Measurements from ENCODE around the gene SLC12A7. TPM values are rescaled to one million over a fixed set of nuclear protein-coding genes. Genes with fewer than 3 reads are reported as not detected.

SLC12A7 gene
- total RNA-seq, 1 donor from 2014 or later = 30.5 TPM

- FAIRE-seq = no peak
- peaks cover 2% of the 10 kb centered on the region for H3K27me3 Mint-ChIP-seq (ENCODE audit: low read depth, unreplicated experiment)
- no peaks in the 10 kb centered on the region for H3K4me1 ChIP-seq (ENCODE audit: insufficient read depth, low read length)
These were observed 60.5 kb downstream of the SLC12A7 start for GRCh38 chr5:1051366-1051720.

GRCh38 chr5:1050423-1051365, 61.2 kb downstream of the SLC12A7 start:
- no peaks in the 10 kb centered on the region for H3K27me3 ChIP-seq (ENCODE audit: insufficient read depth, low read length)
- H3K4me2 ChIP-seq (ENCODE audit: low read length) = no peak overlapping the region
- H4K20me1 ChIP-seq (ENCODE audit: insufficient read depth, low read length) = no peaks in the 10 kb centered on the region
- H3K36me3 ChIP-seq (ENCODE audit: insufficient read depth, low read length) = no peaks in the 10 kb centered on the region
- H3K36me3 Mint-ChIP-seq (ENCODE audit: low read depth, unreplicated experiment) = peaks cover 7% of the 10 kb centered on the region
- no peak overlapping the region for H3K4me3 ChIP-seq (ENCODE audit: insufficient read depth, low read depth, low read length)
- no peak overlapping the region for H3K27ac Mint-ChIP-seq (ENCODE audit: unreplicated experiment)
- no peaks in the 10 kb centered on the region for H3K79me2 ChIP-seq (ENCODE audit: insufficient read depth, low read length)
- H3K9ac ChIP-seq (ENCODE audit: low read length) = no peak overlapping the region
- H3K4me1 Mint-ChIP-seq (ENCODE audit: low read depth, unreplicated experiment) = no peaks in the 10 kb centered on the region
- no peak overlapping the region for H3K27ac ChIP-seq (ENCODE audit: low read depth, low read length)
- no peak for DNase-seq (ENCODE audit: low read depth)
- H2AFZ ChIP-seq (ENCODE audit: low read depth, low read length) = no peak overlapping the region
- peaks cover 12% of the 10 kb centered on the region for H3K9me3 ChIP-seq (ENCODE audit: insufficient read depth, low read depth, low read length)
- H3K4me1 ChIP-seq (ENCODE audit: insufficient read depth, low read length) = no peaks in the 10 kb centered on the region
- peaks cover 2% of the 10 kb centered on the region for H3K27me3 Mint-ChIP-seq (ENCODE audit: low read depth, unreplicated experiment)
- H3K4me3 Mint-ChIP-seq (ENCODE audit: unreplicated experiment) = no peak overlapping the region
- no peak for TF ChIP-seq CTCF (IDR thresholded peaks at IDR 0.05; ENCODE audit: insufficient read depth, low read depth, low read length)
- no peak for TF ChIP-seq EZH2 (IDR thresholded peaks at IDR 0.05; ENCODE audit: insufficient read depth, low read length)
- H3K9me3 Mint-ChIP-seq (ENCODE audit: unreplicated experiment) = peaks cover 3% of the 10 kb centered on the region
- no peak for FAIRE-seq

More at GRCh38 chr5:1051366-1051720, 60.5 kb downstream of the SLC12A7 start:
- H3K27ac ChIP-seq (ENCODE audit: low read depth, low read length) = no peak overlapping the region
- Mint-ChIP-seq H3K9me3 (ENCODE audit: unreplicated experiment) (peaks cover 2% of the 10 kb centered on the region), H3K4me1 (ENCODE audit: low read depth, unreplicated experiment) (no peaks in the 10 kb centered on the region), H3K36me3 (ENCODE audit: low read depth, unreplicated experiment) (peaks cover 9% of the 10 kb centered on the region), H3K4me3 (ENCODE audit: unreplicated experiment) (no peak overlapping the region), H3K27ac (ENCODE audit: unreplicated experiment) (no peak overlapping the region)
- no peaks in the 10 kb centered on the region for H3K27me3 ChIP-seq (ENCODE audit: insufficient read depth, low read length)
- H3K9ac ChIP-seq (ENCODE audit: low read length) = no peak overlapping the region
- no peaks in the 10 kb centered on the region for H3K79me2 ChIP-seq (ENCODE audit: insufficient read depth, low read length)
- no peaks in the 10 kb centered on the region for H4K20me1 ChIP-seq (ENCODE audit: insufficient read depth, low read length)
- TF ChIP-seq EZH2 (IDR thresholded peaks at IDR 0.05; ENCODE audit: insufficient read depth, low read length) (no peak), CTCF (IDR thresholded peaks at IDR 0.05; ENCODE audit: insufficient read depth, low read depth, low read length) (no peak)
- DNase-seq (ENCODE audit: low read depth) = no peak
- H3K4me2 ChIP-seq (ENCODE audit: low read length) = no peak overlapping the region
- H3K9me3 ChIP-seq (ENCODE audit: insufficient read depth, low read depth, low read length) = peaks cover 11% of the 10 kb centered on the region
- H3K4me3 ChIP-seq (ENCODE audit: insufficient read depth, low read depth, low read length) = no peak overlapping the region
- H2AFZ ChIP-seq (ENCODE audit: low read depth, low read length) = no peak overlapping the region
- H3K36me3 ChIP-seq (ENCODE audit: insufficient read depth, low read length) = no peaks in the 10 kb centered on the region

Measured in astrocyte (in vitro differentiated cells and primary cell).